GM23338 (cell line): ENCODE results near the gene NLRP10.

Source experiments
- EZH2 ChIP-seq: fragments of 200-600 bp; sonication (generic); IDR thresholded peaks from one replicate; pipeline ENCODE4 v1.8.0; 2017; ENCODE audit warnings: antibody characterized with exemption, mild to moderate bottlenecking, low read depth; ENCODE audit not compliant: unreplicated experiment
- EZH2phosphoT487 ChIP-seq: fragments of 200-600 bp; sonication (generic); IDR thresholded peaks from one replicate; pipeline ENCODE4 v1.8.1; 2018; ENCODE audit warnings: antibody characterized with exemption; ENCODE audit not compliant: unreplicated experiment
- POLR2AphosphoS5 ChIP-seq: IDR thresholded peaks from 2 replicates; pipeline ENCODE4 v1.6.1; 2016; ENCODE audit warnings: antibody characterized with exemption, low read depth
- STAT1 ChIP-seq: IDR thresholded peaks from one replicate; pipeline ENCODE4 v1.6.1; 2016; ENCODE audit warnings: antibody characterized with exemption; ENCODE audit not compliant: unreplicated experiment
- TF ChIP-seq, protein P1 (sequence below), 2 experiments: fragments of 200-600 bp in 1 of 2; sonication (generic) in 1 of 2; conservative IDR thresholded peaks; 2 replicates each; pipeline versions ENCODE4 v1.5.1 to v1.6.1; 2016 to 2017; ENCODE audit warnings: antibody characterized with exemption in 2 of 2, low read depth in 2 of 2, mild to moderate bottlenecking in 2 of 2, moderate library complexity in 1 of 2
- TF ChIP-seq, protein P2 (sequence below): IDR thresholded peaks from one replicate; pipeline ENCODE4 v1.6.1; 2018; ENCODE audit warnings: antibody characterized with exemption; ENCODE audit not compliant: unreplicated experiment

DNA sequence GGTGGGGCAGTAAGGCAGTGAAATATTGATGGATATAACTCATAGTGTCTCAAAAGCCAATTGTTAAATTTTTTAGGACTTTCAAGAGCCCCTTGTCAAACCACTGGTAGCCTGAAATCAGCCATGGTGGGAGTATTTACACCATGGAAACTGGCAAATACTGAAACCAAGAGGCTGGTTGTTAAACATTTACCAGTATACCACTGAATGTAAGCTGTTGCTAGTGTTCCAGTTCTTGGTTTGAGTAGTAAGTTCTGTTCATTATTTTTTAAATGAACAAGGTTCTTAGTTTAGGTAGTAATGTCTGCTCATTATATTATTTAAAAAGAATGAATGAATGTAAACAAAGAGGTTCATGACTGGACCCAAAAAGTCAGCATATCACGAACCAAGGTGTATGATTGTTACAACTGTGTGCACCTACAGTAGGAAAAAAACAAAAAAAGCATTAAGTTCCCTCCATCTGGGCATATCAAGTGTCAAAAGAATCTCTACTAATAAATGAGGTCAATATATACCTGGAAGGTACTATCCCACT is 17.4 kb upstream of the NLRP10 start:
- TF ChIP-seq, protein P1, sequence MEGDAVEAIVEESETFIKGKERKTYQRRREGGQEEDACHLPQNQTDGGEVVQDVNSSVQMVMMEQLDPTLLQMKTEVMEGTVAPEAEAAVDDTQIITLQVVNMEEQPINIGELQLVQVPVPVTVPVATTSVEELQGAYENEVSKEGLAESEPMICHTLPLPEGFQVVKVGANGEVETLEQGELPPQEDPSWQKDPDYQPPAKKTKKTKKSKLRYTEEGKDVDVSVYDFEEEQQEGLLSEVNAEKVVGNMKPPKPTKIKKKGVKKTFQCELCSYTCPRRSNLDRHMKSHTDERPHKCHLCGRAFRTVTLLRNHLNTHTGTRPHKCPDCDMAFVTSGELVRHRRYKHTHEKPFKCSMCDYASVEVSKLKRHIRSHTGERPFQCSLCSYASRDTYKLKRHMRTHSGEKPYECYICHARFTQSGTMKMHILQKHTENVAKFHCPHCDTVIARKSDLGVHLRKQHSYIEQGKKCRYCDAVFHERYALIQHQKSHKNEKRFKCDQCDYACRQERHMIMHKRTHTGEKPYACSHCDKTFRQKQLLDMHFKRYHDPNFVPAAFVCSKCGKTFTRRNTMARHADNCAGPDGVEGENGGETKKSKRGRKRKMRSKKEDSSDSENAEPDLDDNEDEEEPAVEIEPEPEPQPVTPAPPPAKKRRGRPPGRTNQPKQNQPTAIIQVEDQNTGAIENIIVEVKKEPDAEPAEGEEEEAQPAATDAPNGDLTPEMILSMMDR (conservative IDR thresholded peaks at IDR 0.05; ENCODE audit: low read depth in 2 of 2) = no peak
- TF ChIP-seq POLR2AphosphoS5 (no peak), EZH2phosphoT487 (no peak), EZH2 (no peak), STAT1 (no peak)
- TF ChIP-seq, protein P2, sequence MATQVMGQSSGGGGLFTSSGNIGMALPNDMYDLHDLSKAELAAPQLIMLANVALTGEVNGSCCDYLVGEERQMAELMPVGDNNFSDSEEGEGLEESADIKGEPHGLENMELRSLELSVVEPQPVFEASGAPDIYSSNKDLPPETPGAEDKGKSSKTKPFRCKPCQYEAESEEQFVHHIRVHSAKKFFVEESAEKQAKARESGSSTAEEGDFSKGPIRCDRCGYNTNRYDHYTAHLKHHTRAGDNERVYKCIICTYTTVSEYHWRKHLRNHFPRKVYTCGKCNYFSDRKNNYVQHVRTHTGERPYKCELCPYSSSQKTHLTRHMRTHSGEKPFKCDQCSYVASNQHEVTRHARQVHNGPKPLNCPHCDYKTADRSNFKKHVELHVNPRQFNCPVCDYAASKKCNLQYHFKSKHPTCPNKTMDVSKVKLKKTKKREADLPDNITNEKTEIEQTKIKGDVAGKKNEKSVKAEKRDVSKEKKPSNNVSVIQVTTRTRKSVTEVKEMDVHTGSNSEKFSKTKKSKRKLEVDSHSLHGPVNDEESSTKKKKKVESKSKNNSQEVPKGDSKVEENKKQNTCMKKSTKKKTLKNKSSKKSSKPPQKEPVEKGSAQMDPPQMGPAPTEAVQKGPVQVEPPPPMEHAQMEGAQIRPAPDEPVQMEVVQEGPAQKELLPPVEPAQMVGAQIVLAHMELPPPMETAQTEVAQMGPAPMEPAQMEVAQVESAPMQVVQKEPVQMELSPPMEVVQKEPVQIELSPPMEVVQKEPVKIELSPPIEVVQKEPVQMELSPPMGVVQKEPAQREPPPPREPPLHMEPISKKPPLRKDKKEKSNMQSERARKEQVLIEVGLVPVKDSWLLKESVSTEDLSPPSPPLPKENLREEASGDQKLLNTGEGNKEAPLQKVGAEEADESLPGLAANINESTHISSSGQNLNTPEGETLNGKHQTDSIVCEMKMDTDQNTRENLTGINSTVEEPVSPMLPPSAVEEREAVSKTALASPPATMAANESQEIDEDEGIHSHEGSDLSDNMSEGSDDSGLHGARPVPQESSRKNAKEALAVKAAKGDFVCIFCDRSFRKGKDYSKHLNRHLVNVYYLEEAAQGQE = no peak
